PFSK-1 (cell line): ENCODE data around the gene CACNA1A.

Source experiments
- FOXP2 ChIP-seq: optimal IDR thresholded peaks from 2 replicates; pipeline ENCODE3; 2011; ENCODE audit warnings: borderline replicate concordance, control low read depth, inconsistent platforms; ENCODE audit not compliant: insufficient read depth; ENCODE audit errors: extremely low read length, extremely low read depth
- POLR2AphosphoS5 ChIP-seq: IDR thresholded peaks from 2 replicates; pipeline ENCODE4 v1.6.1; 2012; ENCODE audit warnings: low read depth, mild to moderate bottlenecking, control low read depth, low read length, moderate library complexity
- SIN3A ChIP-seq: IDR thresholded peaks from 2 replicates; pipeline ENCODE4 v1.6.1; 2012; ENCODE audit warnings: mild to moderate bottlenecking, low read length, moderate library complexity, borderline replicate concordance; ENCODE audit not compliant: insufficient read depth
- TAF1 ChIP-seq: IDR thresholded peaks from 2 replicates; pipeline ENCODE4 v1.6.1; 2012; ENCODE audit warnings: low read length, control low read depth, borderline replicate concordance; ENCODE audit not compliant: insufficient read depth
- TF ChIP-seq, protein P1 (sequence below), 2 experiments: IDR thresholded peaks; 2 replicates each; pipeline versions ENCODE4 v1.6.1 to v1.8.0; 2011 to 2012; ENCODE audit warnings: low read depth in 2 of 2, low read length in 2 of 2, control low read depth in 1 of 2, inconsistent platforms in 1 of 2, mild to moderate bottlenecking in 1 of 2, moderate library complexity in 1 of 2; ENCODE audit not compliant: insufficient read depth in 1 of 2

The CACNA1A gene

DNA sequence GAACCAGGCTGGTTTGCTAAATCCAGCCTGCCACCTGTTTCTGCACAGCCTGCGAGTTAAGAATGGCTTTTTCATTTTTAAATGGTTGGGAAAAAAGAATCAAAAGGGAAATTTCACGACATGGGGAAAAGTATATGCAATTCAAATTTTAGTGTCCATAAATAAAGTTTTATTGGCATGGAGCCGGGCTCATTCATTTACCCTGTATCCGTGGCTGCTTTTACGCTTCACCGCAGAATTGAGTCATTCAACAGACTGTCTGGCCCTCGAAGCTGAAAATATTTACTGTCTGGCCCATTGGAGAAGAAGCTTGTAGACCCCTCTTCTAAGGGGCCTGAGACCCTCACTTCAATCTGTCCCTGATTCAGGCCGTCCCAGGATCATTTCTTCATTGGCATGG is 329.9 kb downstream of the CACNA1A start:
- TF ChIP-seq POLR2AphosphoS5, result no peak
- TF ChIP-seq SIN3A, result no peak
- TF ChIP-seq FOXP2, result no peak
- TF ChIP-seq, protein P1, sequence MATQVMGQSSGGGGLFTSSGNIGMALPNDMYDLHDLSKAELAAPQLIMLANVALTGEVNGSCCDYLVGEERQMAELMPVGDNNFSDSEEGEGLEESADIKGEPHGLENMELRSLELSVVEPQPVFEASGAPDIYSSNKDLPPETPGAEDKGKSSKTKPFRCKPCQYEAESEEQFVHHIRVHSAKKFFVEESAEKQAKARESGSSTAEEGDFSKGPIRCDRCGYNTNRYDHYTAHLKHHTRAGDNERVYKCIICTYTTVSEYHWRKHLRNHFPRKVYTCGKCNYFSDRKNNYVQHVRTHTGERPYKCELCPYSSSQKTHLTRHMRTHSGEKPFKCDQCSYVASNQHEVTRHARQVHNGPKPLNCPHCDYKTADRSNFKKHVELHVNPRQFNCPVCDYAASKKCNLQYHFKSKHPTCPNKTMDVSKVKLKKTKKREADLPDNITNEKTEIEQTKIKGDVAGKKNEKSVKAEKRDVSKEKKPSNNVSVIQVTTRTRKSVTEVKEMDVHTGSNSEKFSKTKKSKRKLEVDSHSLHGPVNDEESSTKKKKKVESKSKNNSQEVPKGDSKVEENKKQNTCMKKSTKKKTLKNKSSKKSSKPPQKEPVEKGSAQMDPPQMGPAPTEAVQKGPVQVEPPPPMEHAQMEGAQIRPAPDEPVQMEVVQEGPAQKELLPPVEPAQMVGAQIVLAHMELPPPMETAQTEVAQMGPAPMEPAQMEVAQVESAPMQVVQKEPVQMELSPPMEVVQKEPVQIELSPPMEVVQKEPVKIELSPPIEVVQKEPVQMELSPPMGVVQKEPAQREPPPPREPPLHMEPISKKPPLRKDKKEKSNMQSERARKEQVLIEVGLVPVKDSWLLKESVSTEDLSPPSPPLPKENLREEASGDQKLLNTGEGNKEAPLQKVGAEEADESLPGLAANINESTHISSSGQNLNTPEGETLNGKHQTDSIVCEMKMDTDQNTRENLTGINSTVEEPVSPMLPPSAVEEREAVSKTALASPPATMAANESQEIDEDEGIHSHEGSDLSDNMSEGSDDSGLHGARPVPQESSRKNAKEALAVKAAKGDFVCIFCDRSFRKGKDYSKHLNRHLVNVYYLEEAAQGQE (IDR thresholded peaks at IDR 0.05; ENCODE audit: insufficient read depth in 1 of 2, low read depth in 2 of 2, low read length in 2 of 2), result no peak
- TF ChIP-seq TAF1, result no peak

DNA sequence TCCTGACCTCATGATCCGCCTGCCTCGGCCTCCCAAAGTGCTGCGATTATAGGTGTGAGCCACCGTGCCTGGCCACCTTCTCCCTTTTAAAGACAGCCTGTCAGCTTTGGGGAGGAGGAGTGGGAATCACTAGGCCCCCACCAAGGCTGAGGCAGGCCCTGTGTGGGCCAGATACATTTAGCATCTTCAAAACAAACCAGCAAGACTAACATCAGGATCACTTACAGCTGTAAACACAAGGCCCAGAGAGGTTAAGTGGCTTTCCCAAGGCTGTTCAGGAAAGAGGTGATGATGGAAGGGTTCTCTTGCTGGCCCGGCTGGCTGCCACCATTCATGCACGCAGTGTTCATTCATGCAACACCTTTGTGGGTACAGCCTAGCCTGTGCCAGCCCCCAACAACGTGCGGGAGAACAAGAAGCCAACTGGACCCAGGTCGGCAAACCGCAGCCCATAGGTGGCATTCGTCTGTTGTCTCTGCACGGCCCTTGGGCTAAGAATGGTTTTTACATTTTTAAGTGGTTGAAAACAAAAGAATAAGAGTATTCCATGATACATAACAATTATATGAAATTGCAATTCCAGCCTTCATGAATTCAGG is 333.0 kb downstream of the CACNA1A start:
- TF ChIP-seq, protein P1 (IDR thresholded peaks at IDR 0.05; ENCODE audit: insufficient read depth in 1 of 2, low read depth in 2 of 2, low read length in 2 of 2), result no peak
- TF ChIP-seq SIN3A, result no peak
- TF ChIP-seq TAF1, result no peak
- TF ChIP-seq POLR2AphosphoS5, result no peak
- no peak for TF ChIP-seq FOXP2

DNA sequence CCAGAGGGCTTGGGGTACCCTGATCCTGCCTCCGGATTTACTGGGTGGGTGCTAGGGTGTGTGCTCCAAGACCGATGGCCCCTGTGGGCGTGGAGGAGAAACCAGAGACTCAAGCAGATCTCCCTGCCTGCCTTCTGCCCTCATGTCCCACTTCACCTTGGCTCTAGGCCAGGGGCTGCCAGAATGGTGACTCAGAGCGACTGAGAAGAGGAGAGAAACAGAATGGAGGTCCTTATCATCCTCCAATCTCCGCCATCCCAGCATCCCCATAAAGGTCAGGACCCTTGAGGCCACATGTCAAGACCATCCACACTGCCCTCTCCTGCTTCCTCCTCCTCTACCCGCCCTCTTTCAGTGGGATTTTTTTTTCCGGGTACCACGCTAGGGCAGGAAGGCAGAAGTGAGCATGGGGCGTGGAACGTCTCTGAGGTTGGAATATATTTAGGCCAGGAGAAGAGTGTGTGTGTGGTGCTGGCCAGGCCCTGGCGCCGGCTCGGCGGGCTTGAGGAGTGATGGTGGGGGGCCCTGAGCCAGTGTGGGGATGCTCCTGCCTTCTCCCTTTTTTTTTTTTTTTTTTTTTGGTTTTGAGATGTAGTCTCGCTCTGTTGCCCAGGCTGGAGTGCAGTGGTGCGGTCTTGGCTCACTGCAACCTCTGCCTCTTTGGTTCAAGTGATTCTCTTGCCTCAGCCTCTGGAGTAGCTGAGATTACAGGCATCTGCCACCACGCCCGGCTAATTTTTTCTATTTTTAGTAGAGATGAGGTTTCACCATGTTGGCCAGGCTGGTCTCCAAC is 333.7 kb downstream of the CACNA1A start:
- TF ChIP-seq, protein P1 (IDR thresholded peaks at IDR 0.05; ENCODE audit: insufficient read depth in 1 of 2, low read depth in 2 of 2, low read length in 2 of 2), result no peak
- TF ChIP-seq FOXP2 (peak; percentile 69), SIN3A (0 out of 2 replicates have a peak, but pooled peaks have one; percentile 18), TAF1 (no peak), POLR2AphosphoS5 (no peak; the same call in 1 of the 2 replicates)

DNA sequence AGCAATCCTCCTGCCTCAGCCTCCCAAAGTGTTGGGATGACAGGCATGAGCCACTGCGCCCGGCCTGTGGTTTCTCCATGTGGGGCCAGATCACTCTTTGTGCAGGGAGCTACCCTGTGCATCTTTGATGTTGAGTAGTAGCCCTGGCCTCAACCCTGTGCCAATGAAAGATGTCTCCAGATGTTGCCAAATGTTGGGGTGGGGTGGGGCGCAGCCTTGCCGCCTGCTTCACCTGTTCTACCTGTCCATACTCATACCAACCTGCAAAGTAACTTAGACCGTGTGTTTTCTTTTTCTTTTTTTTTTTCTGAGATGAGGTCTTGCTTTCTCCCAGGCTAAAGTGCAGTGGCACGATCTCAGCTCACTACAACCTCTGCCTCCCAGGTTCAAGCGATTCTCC is 335.1 kb downstream of the CACNA1A start:
- TF ChIP-seq POLR2AphosphoS5 (no peak), FOXP2 (no peak), TAF1 (no peak), SIN3A (no peak)
- TF ChIP-seq, protein P1 (IDR thresholded peaks at IDR 0.05; ENCODE audit: insufficient read depth in 1 of 2, low read depth in 2 of 2, low read length in 2 of 2), result no peak
